ENCODE measurements around the gene UGT1A5.

DNA sequence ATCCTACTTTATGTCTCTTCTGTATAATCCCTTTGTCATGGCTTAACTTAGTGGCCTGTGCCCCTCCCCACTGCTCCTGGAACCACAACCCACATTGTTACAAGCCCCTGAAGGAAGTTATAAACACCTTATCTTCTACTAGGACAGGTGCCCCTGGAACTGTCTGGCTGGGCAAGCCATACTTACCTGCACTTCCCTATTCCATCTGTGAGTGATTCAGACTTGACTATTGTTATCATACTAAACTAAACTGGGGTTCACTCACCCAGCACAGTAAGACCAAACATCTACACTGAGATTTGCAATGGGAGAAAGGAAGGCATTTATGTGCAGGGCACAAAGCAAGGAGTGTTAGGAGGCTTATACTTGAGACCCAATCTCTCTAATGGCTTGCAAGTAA, 23.7 kb upstream of the UGT1A5 start:
- no peak for TF ChIP-seq POLR2AphosphoS5 (IDR thresholded peaks at IDR 0.05; ENCODE audit: low read depth, low read length)
- TF ChIP-seq, protein P1, sequence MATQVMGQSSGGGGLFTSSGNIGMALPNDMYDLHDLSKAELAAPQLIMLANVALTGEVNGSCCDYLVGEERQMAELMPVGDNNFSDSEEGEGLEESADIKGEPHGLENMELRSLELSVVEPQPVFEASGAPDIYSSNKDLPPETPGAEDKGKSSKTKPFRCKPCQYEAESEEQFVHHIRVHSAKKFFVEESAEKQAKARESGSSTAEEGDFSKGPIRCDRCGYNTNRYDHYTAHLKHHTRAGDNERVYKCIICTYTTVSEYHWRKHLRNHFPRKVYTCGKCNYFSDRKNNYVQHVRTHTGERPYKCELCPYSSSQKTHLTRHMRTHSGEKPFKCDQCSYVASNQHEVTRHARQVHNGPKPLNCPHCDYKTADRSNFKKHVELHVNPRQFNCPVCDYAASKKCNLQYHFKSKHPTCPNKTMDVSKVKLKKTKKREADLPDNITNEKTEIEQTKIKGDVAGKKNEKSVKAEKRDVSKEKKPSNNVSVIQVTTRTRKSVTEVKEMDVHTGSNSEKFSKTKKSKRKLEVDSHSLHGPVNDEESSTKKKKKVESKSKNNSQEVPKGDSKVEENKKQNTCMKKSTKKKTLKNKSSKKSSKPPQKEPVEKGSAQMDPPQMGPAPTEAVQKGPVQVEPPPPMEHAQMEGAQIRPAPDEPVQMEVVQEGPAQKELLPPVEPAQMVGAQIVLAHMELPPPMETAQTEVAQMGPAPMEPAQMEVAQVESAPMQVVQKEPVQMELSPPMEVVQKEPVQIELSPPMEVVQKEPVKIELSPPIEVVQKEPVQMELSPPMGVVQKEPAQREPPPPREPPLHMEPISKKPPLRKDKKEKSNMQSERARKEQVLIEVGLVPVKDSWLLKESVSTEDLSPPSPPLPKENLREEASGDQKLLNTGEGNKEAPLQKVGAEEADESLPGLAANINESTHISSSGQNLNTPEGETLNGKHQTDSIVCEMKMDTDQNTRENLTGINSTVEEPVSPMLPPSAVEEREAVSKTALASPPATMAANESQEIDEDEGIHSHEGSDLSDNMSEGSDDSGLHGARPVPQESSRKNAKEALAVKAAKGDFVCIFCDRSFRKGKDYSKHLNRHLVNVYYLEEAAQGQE (IDR thresholded peaks at IDR 0.05; ENCODE audit: insufficient read depth in 1 of 2, low read depth in 2 of 2, low read length in 2 of 2), result no peak
